OCI-LY7 (cell line): Measurements from ENCODE around the gene LYRM9. TPM values are rescaled to one million over a fixed set of nuclear protein-coding genes. Genes with fewer than 3 reads are reported as not detected.

Source experiments
- BruUV-seq: library from RNA; stranded (reverse); fragments of 400-500 nt; replicated peaks from 2 replicates; lab custom pipeline; 2021; lab: Mats Ljungman, UMichigan
- CTCF ChIA-PET: fragments of 300-600 bp; sonication (Branson Sonifier 250); formaldehyde crosslinking; loops from one replicate; lab custom pipeline; 2022; ENCODE audit warnings: antibody characterized with exemption; ENCODE audit not compliant: unreplicated experiment; lab: Charles Lee
- POLR2A ChIA-PET: fragments of 300-600 bp; sonication (Branson Sonifier 250); formaldehyde crosslinking; loops from one replicate; lab custom pipeline; 2022; ENCODE audit warnings: antibody characterized with exemption; lab: Charles Lee
- DNase-seq: peaks from one replicate; pipeline ENCODE4 v3.0.0-alpha.2; 2015; ENCODE audit warnings: low spot score
- H2AFZ ChIP-seq: fragments of 200-600 bp; sonication (generic), shearing (Covaris generic); 2 replicates; pipeline ENCODE4 v1.6.1; 2014; ENCODE audit warnings: mild to moderate bottlenecking, antibody characterized with exemption, low read length, moderate library complexity
- H3K27ac ChIP-seq: fragments of 200-600 bp; sonication (generic); 2 replicates; pipeline ENCODE4 v1.5.1; 2014; ENCODE audit warnings: mixed run types, low read depth, mild to moderate bottlenecking, moderate library complexity, low read length, inconsistent platforms; ENCODE audit not compliant: poor library complexity, severe bottlenecking
- H3K36me3 ChIP-seq: fragments of 200-600 bp; sonication (generic); 2 replicates; pipeline ENCODE4 v1.6.1; 2014; ENCODE audit warnings: mild to moderate bottlenecking, antibody characterized with exemption, low read length, moderate library complexity, mixed read lengths; ENCODE audit not compliant: insufficient read depth
- H3K4me1 ChIP-seq: fragments of 200-600 bp; sonication (generic); 2 replicates; pipeline ENCODE4 v1.5.1; 2014; ENCODE audit warnings: mild to moderate bottlenecking, low read length; ENCODE audit not compliant: insufficient read depth, poor library complexity, severe bottlenecking
- H3K4me2 ChIP-seq: fragments of 200-600 bp; sonication (generic); 2 replicates; pipeline ENCODE4 v1.6.1; 2014; ENCODE audit warnings: mild to moderate bottlenecking, low read length
- H3K4me3 ChIP-seq: fragments of 200-600 bp; sonication (generic); 2 replicates; pipeline ENCODE4 v1.5.1; 2014; ENCODE audit warnings: mild to moderate bottlenecking, low read depth, low read length; ENCODE audit not compliant: poor library complexity, severe bottlenecking
- H3K79me2 ChIP-seq: fragments of 200-600 bp; sonication (generic); 2 replicates; pipeline ENCODE4 v1.6.1; 2016; ENCODE audit warnings: low read depth, mild to moderate bottlenecking, low read length, moderate library complexity, mixed read lengths; ENCODE audit not compliant: insufficient read depth
- H3K9me2 ChIP-seq: fragments of 200-600 bp; sonication (generic); 2 replicates; pipeline ENCODE4 v1.6.1; 2016; ENCODE audit warnings: mild to moderate bottlenecking, low read length, mixed read lengths; ENCODE audit not compliant: insufficient read depth
- H3K9me3 ChIP-seq: fragments of 200-600 bp; sonication (generic); 2 replicates; pipeline ENCODE4 v1.6.1; 2014; ENCODE audit warnings: mild to moderate bottlenecking, mixed run types, low read length, mixed read lengths
- H4K20me1 ChIP-seq: fragments of 200-600 bp; sonication (generic); 2 replicates; pipeline ENCODE4 v1.6.1; 2014; ENCODE audit warnings: mild to moderate bottlenecking, antibody characterized with exemption, low read length, moderate library complexity, mixed read lengths; ENCODE audit not compliant: insufficient read depth
- EZH2phosphoT487 ChIP-seq: fragments of 200-600 bp; sonication (generic); IDR thresholded peaks from 2 replicates; pipeline ENCODE4 v1.6.1; 2018; ENCODE audit warnings: low read depth, borderline replicate concordance, mild to moderate bottlenecking, mixed run types, antibody characterized with exemption, low read length, moderate library complexity, mixed read lengths
- intact Hi-C: fragments of 100-400 bp; cut with micrococcal nuclease; formaldehyde crosslinking; loops from one replicate; pipeline ENCODE4 v1.10.0; 2022; ENCODE audit not compliant: unreplicated experiment
- total RNA-seq, 2 experiments: library from RNA; depleted of rRNA in 1 of 2; stranded (reverse); fragments of >200 nt in 1 of 2; shearing (Covaris generic) in 1 of 2; gene quantifications; 2 replicates each; pipeline ENCODE4 v1.2.3, GENCODE V29; 2014 to 2022
- TF ChIP-seq, protein P1 (sequence below): fragments of 200-600 bp; sonication (generic); conservative IDR thresholded peaks from 2 replicates; pipeline ENCODE4 v1.5.1; 2014; ENCODE audit warnings: mild to moderate bottlenecking, antibody characterized with exemption, low read length, moderate library complexity, mixed read lengths

Gene LYRM9
- total RNA-seq, 2 experiments from 2014 or later, result 0.35 to 1.4 TPM

DNA sequence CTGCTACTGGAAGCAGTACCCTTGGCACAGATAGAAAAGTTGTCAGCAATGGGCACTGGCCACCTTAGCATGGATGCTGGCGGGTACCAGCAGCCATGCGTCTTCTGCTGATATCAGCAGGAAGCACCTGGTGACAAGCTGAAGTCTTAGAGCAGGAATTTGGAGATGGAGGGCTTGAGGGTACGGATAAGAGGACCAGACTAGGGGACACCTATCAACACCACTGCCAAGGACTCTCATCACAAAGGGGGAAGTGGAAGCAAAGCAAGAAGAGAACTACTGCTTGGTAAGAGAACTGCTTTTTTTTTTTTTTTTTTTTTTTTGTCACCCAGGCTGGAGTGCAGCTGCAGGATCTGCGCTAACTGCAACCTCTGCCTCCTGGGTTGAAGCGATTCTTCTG, 35.4 kb upstream of the LYRM9 start:
- Histone ChIP-seq H3K9me3 (no peaks in the 10 kb centered on the region), H3K79me2 (no peaks in the 10 kb centered on the region), H2AFZ (no peak overlapping the region), H3K36me3 (no peaks in the 10 kb centered on the region), H3K4me1 (no peaks in the 10 kb centered on the region), H3K4me2 (no peak overlapping the region), H3K9me2 (no peaks in the 10 kb centered on the region), H4K20me1 (no peaks in the 10 kb centered on the region), H3K27ac (no peak overlapping the region), H3K4me3 (no peak overlapping the region)
- DNase-seq, result no peak
- intact Hi-C loops, result no loop called here
- no TSS peak for BruUV-seq
- ChIA-PET CTCF (no interaction called here), POLR2A (interaction anchor here (0.7 kb wide), 1 partner anchor 45 kb away, joined by 5 read pairs; no protein-coding TSS in a partner anchor)
- no peak for TF ChIP-seq EZH2phosphoT487
- TF ChIP-seq, protein P1, sequence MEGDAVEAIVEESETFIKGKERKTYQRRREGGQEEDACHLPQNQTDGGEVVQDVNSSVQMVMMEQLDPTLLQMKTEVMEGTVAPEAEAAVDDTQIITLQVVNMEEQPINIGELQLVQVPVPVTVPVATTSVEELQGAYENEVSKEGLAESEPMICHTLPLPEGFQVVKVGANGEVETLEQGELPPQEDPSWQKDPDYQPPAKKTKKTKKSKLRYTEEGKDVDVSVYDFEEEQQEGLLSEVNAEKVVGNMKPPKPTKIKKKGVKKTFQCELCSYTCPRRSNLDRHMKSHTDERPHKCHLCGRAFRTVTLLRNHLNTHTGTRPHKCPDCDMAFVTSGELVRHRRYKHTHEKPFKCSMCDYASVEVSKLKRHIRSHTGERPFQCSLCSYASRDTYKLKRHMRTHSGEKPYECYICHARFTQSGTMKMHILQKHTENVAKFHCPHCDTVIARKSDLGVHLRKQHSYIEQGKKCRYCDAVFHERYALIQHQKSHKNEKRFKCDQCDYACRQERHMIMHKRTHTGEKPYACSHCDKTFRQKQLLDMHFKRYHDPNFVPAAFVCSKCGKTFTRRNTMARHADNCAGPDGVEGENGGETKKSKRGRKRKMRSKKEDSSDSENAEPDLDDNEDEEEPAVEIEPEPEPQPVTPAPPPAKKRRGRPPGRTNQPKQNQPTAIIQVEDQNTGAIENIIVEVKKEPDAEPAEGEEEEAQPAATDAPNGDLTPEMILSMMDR, result no peak

DNA sequence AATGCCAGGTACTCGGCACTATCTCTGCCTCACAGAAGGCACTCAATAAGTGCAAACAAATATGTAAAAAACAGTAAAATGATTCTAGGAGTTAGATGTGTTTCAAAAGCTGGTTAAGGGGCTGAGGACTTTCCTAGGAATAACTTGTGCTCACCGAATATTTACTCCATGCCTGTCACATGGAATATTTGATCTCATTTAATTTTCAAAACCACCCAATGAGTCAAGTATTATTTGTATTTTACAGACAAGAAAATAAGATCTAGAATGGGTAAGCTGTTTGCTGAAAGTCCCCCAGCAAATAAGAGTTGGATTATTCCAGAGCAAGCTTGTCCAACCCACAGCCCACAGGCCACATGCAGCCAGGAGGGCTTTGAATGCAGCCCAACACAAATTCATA, 34.6 kb upstream of the LYRM9 start:
- Histone ChIP-seq H3K27ac (no peak overlapping the region), H3K9me3 (no peaks in the 10 kb centered on the region), H3K79me2 (no peaks in the 10 kb centered on the region), H3K4me3 (no peak overlapping the region), H2AFZ (no peak overlapping the region), H3K36me3 (no peaks in the 10 kb centered on the region), H3K4me2 (no peak overlapping the region), H3K9me2 (no peaks in the 10 kb centered on the region), H4K20me1 (no peaks in the 10 kb centered on the region), H3K4me1 (no peaks in the 10 kb centered on the region)
- CTCF ChIA-PET, result no interaction called here
- no peak for DNase-seq
- POLR2A ChIA-PET, result interaction anchor here (0.7 kb wide), 1 partner anchor 13 kb away, joined by 3 read pairs; no protein-coding TSS in a partner anchor
- intact Hi-C loops, result no loop called here
- TF ChIP-seq EZH2phosphoT487, result no peak
- TF ChIP-seq, protein P1, result no peak
- no TSS peak for BruUV-seq

DNA sequence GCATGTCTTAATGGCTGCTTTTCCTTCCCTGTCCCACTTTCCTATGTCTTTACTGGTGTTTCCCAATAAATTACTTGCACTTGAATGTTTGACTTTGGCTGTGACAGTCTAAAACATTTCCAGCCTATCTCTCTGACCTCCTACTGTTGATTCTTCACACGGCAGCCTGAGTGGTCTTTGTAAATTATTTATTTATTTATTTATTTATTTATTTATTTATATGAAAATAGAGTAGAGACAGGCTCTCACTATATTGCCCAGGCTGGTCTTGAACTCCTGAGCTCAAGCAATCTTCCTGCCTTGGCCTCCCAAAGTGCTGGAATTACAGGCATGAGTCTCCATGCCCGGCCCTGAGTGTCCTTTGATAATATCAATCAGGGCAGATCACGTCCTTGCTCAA, 28.4 kb upstream of the LYRM9 start:
- TF ChIP-seq, protein P1, result no peak
- no peak for TF ChIP-seq EZH2phosphoT487
- ChIA-PET POLR2A (no interaction called here), CTCF (no interaction called here)
- Histone ChIP-seq H3K36me3 (no peaks in the 10 kb centered on the region), H3K4me2 (no peak overlapping the region), H3K27ac (no peak overlapping the region), H2AFZ (no peak overlapping the region), H4K20me1 (no peaks in the 10 kb centered on the region), H3K9me3 (no peaks in the 10 kb centered on the region), H3K4me3 (no peak overlapping the region), H3K79me2 (no peaks in the 10 kb centered on the region), H3K4me1 (no peaks in the 10 kb centered on the region), H3K9me2 (no peaks in the 10 kb centered on the region)
- intact Hi-C loops, result no loop called here
- no peak for DNase-seq
- no TSS peak for BruUV-seq
